D721Med (cell line): Measurements from ENCODE around the gene ARID4B.

Source experiments
- DNase-seq: peaks from one replicate; pipeline ENCODE4 v3.0.0; 2011; ENCODE audit warnings: low spot score; ENCODE audit not compliant: insufficient read length
- FAIRE-seq: peaks from 2 replicates; lab custom pipeline; 2011; peaks lifted over from hg19 to GRCh38; lab: Jason Lieb, UNC
- TF ChIP-seq, protein P1 (sequence below): IDR thresholded peaks from 2 replicates; pipeline ENCODE4 v1.5.1; 2012; ENCODE audit warnings: mild to moderate bottlenecking, control low read depth; ENCODE audit not compliant: insufficient read depth; ENCODE audit errors: missing control alignments

ARID4B gene

DNA sequence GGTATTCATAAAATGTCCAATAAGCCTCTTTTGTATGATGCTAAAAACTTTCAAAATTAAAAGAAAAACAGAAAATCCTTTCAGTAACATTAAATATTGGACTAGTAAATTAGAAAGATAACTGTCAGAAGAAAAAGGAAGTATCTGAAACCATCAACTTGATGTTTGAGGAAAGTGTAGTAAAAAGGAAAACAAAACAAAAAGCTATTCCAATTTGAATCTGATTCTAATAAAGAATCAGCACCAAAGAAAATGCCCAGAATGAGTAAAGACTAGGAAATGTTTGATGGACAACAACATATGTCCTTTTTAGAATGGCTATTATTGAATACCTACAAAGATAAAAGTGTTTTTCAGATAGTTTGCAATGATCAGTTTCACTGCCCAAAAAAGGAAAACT is 87.0 kb downstream of the ARID4B start:
- TF ChIP-seq, protein P1, sequence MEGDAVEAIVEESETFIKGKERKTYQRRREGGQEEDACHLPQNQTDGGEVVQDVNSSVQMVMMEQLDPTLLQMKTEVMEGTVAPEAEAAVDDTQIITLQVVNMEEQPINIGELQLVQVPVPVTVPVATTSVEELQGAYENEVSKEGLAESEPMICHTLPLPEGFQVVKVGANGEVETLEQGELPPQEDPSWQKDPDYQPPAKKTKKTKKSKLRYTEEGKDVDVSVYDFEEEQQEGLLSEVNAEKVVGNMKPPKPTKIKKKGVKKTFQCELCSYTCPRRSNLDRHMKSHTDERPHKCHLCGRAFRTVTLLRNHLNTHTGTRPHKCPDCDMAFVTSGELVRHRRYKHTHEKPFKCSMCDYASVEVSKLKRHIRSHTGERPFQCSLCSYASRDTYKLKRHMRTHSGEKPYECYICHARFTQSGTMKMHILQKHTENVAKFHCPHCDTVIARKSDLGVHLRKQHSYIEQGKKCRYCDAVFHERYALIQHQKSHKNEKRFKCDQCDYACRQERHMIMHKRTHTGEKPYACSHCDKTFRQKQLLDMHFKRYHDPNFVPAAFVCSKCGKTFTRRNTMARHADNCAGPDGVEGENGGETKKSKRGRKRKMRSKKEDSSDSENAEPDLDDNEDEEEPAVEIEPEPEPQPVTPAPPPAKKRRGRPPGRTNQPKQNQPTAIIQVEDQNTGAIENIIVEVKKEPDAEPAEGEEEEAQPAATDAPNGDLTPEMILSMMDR = no peak
- DNase-seq (no peak), FAIRE-seq (peak; percentile 32)

DNA sequence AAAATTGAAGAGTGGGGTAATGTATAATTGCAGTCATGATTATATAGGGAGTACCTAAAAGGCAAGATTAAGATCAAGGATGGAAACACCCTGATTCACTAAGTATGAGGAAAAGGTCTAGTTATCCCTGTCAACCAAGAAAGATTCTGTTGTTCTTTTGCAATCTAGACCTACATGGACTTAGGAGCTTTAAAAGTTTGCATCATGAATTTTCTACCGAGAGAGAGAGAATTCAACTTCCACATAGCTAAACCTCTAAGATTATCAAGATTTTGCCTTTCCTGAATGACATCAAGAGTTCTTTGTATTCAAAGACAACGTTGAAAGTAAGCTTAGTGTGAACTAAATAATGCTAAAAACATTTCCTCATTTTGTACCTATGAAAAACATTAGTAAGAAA is 88.1 kb downstream of the ARID4B start:
- no peak for DNase-seq
- TF ChIP-seq, protein P1 = no peak
- FAIRE-seq = peak; percentile 92

DNA sequence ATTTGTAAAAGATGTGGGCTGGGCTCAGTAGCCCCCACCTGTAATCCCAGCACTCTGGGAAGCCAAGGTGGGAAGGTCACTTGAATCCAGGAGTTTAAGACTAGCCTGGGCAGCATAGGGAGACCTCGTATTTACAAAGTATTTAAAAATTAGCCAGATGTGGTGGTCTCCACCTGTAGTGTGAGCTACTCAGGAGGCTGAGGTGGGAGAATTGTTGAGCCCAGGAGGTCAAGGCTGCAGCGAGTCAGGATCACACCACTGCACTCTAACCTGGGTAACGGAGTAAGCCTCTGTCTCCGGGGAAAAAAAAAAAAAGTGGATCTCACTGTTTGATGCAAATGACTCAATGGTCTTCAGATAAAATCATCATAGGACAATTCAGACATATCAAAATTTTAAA is 89.4 kb downstream of the ARID4B start:
- DNase-seq = no peak

DNA sequence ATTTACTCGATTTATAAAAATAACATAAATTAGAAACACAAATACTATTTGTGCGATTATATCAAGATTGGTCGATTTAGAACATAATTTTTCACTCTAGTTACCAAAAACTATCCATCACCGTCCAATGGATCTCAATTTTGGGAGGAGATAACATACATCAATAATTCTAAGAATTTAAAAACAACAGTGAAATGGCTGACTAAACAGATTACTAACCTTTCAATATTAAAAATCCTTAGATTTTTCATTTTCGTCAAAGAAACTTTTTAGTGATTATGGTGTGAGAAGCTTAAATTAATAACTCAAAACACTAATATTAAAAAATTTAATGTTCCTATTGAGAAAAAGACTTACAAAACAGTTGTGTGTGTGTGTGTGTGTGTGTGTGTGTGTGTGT is 91.9 kb downstream of the ARID4B start:
- TF ChIP-seq, protein P1 = no peak
- FAIRE-seq = peak; percentile 55
- no peak for DNase-seq

More for the DNA sequence above, 89.4 kb downstream of the ARID4B start:
- TF ChIP-seq, protein P1 = no peak
- no peak for FAIRE-seq

DNA sequence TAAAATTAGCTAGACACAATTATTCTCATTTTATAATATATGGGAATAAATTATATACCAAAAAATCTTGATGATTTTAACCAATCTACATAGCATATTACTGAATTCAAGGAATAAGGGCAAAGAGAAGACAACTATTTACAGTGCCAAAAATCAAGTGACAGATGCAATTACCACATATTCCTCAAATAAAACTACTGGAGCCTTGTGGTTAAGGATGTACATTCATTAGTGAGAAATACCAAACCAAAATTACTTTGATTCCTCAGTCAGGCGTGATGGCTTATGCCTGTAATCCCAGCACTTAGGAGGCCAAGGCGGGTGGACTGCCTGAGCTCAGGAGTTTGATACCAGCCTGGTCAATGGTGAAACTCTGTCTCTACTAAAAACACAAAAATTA is 98.1 kb downstream of the ARID4B start:
- DNase-seq (no peak), FAIRE-seq (peak; percentile 48)
- TF ChIP-seq, protein P1 = no peak

DNA sequence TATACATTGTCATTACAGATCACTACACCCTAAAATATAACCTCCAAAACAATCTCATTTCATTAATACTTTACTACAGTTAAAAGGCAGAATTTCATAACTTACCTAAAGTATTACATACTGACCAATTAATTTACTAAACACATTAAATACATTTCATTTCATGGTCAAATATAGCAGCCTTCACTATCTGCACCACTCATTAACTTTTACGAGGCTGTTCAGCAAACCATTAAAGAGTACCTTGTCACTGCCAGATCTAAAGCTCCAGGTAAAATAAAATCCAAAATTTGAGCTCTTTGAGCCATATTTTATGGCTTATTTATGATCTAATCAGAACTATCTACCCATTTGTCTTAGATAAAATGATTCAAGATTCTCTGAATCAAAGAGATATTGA is 100.6 kb downstream of the ARID4B start:
- DNase-seq (no peak), FAIRE-seq (no peak)
- TF ChIP-seq, protein P1 = no peak

DNA sequence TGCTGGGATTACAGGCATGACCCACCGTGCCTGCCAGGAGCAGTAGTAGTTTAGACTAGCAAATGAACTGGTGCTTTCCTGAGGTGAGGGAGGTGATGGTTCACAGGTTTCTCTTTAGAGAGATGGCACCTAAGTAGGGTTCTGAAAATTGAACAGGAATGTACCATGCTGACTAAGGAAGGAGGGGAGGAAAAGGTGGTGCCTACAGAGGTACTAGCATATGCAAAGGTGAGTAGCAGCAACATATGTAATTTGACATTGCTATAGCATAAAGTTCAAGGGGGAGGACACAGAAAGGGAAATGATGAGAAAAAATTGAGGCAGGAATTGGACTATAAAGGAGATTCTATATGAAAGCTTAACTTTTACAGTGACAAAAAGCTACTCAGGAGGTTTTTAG is 101.0 kb downstream of the ARID4B start:
- FAIRE-seq = peak; percentile 63
- TF ChIP-seq, protein P1 = no peak
- DNase-seq = no peak
